Left ventricle myocardium inferior (tissue), 1 donor: ENCODE results near the gene NUSAP1. TPM values are rescaled to one million over a fixed set of nuclear protein-coding genes. Genes with fewer than 3 reads are reported as not detected.
"Not testable (repeated sequence)": the region's sequence is repeated elsewhere in the genome, so short reads cannot be mapped to it uniquely, and the experiment has no call there.

ENCODE experiments used
- DNase-seq: peaks from one replicate; pipeline ENCODE4 v3.0.0-alpha.2; 2020
- H3K27ac ChIP-seq: fragments of 200-600 bp; replicated peaks from 2 replicates; pipeline ENCODE4 v1.8.0; 2021
- H3K27me3 ChIP-seq: fragments of 200-600 bp; 2 replicates; pipeline ENCODE4 v1.8.0; 2021; ENCODE audit warnings: low read depth
- H3K36me3 ChIP-seq: fragments of 200-600 bp; 2 replicates; pipeline ENCODE4 v1.8.0; 2021
- H3K4me1 ChIP-seq: fragments of 200-600 bp; 2 replicates; pipeline ENCODE4 v1.8.0; 2021
- H3K4me3 ChIP-seq: fragments of 200-600 bp; 2 replicates; pipeline ENCODE4 v1.8.0; 2021; ENCODE audit warnings: mild to moderate bottlenecking, moderate library complexity
- H3K9me3 ChIP-seq: fragments of 200-600 bp; replicated peaks from 2 replicates; pipeline ENCODE4 v1.8.0; 2021
- CTCF ChIP-seq: fragments of 200-600 bp; IDR thresholded peaks from 2 replicates; pipeline ENCODE4 v1.8.0; 2021; ENCODE audit warnings: antibody characterized with exemption, mild to moderate bottlenecking, borderline replicate concordance
- intact Hi-C: fragments of 100-400 bp; cut with micrococcal nuclease; formaldehyde crosslinking; loops from one replicate; pipeline ENCODE4 v1.11.0; 2022
- total RNA-seq: library from RNA; stranded (reverse); fragmentation: NEBNext Ultra II Directional; extraction: Animal tissue kit (Norgen Biotek cat#: 25700); gene quantifications from one replicate; pipeline ENCODE4 v1.2.1, GENCODE V29; 2021
- donor health status: DM: no; HTN: yes; CAD: no; lungs with severe emphysema.

The NUSAP1 gene
- total RNA-seq, 1 donor from 2014 or later, result 2.6 TPM

- intact Hi-C loops, result no loop called here
- H3K9me3 ChIP-seq, result no peaks in the 10 kb centered on the region
- no peak for TF ChIP-seq CTCF
- H3K27me3 ChIP-seq, result no peaks in the 10 kb centered on the region
- DNase-seq, result no peak
- H3K4me1 ChIP-seq, result peaks cover 5% of the 10 kb centered on the region
- no peak overlapping the region for H3K4me3 ChIP-seq
- H3K27ac ChIP-seq, result no peak overlapping the region
- H3K36me3 ChIP-seq, result peaks cover 43% of the 10 kb centered on the region
Measured at GRCh38 chr15:41301587-41301986, 31.1 kb upstream of the NUSAP1 start.

- Histone ChIP-seq H3K36me3 (peaks cover 16% of the 10 kb centered on the region), H3K9me3 (no peaks in the 10 kb centered on the region), H3K27me3 (no peaks in the 10 kb centered on the region), H3K4me1 (peaks cover 5% of the 10 kb centered on the region), H3K4me3 (no peak overlapping the region), H3K27ac (no peak overlapping the region)
- intact Hi-C loops, result no loop called here
- DNase-seq, result no peak
- TF ChIP-seq CTCF, result no peak
Measured at GRCh38 chr15:41304149-41304770, 28.4 kb upstream of the NUSAP1 start.

- no peak for TF ChIP-seq CTCF
- H3K4me1 ChIP-seq, result no peaks in the 10 kb centered on the region
- DNase-seq, result no peak
- H3K4me3 ChIP-seq, result no peak overlapping the region
- no peaks in the 10 kb centered on the region for H3K27me3 ChIP-seq
- H3K27ac ChIP-seq, result no peak overlapping the region
- H3K9me3 ChIP-seq, result no peaks in the 10 kb centered on the region
- intact Hi-C loops, result no loop called here
- H3K36me3 ChIP-seq, result peaks cover 5% of the 10 kb centered on the region
Measured at GRCh38 chr15:41307679-41308078, 25.0 kb upstream of the NUSAP1 start.

GRCh38 chr15:41309226-41309905, 23.3 kb upstream of the NUSAP1 start:
- Histone ChIP-seq H3K36me3 (peaks cover 9% of the 10 kb centered on the region), H3K4me3 (no peak overlapping the region), H3K27ac (no peak overlapping the region), H3K27me3 (no peaks in the 10 kb centered on the region), H3K4me1 (no peaks in the 10 kb centered on the region), H3K9me3 (no peaks in the 10 kb centered on the region)
- no peak for DNase-seq
- TF ChIP-seq CTCF, result no peak
- intact Hi-C loops, result no loop called here

DNA sequence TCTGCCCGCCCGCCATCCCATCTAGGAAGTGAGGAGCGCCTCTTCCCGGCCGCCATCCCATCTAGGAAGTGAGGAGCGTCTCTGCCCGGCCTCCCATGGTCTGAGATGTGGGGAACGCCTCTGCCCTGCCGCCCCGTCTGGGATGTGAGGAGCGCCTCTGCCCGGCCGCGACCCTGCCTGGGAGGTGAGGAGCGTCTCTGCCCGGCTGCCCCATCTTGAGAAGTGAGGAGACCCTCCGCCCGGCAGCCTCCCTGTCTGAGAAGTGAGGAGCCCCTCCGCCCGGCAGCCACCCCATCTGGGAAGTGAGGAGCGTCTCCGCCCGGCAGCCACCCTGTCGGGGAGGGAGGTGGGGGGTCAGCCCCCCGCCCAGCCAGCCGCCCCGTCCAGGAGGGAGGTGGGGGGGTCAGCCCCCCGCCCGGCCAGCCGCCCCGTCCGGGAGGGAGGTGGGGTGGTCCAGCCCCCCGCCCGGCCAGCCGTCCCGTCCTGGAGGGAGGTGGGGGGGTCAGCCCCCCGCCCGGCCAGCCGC, 11.8 kb upstream of the NUSAP1 start:
- H3K36me3 ChIP-seq, DNase-seq, H3K9me3 ChIP-seq, H3K27ac ChIP-seq, intact Hi-C loops, H3K27me3 ChIP-seq, H3K4me1 ChIP-seq, H3K4me3 ChIP-seq: not testable (repeated sequence)

DNA sequence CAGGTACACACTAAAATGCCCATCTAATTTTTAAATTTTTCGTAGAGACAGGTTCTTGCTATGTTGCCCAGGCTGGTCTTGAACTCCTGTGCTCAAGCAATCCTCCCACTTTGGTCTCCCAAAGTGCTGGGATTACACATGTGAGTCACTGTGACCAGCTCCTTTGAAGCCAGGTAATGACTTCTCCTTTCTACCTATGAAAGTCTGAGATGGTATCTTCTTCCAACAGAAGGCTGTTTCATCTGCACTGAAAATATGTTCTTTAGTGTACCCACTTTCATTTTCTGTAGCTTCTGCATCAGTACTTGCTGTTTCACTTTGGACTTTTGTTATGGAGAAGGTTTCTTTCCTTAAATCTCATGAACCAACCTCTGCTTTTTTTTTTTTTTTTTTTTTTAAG, 9.1 kb upstream of the NUSAP1 start:
- H3K27me3 ChIP-seq, result no peaks in the 10 kb centered on the region
- no peak overlapping the region for H3K27ac ChIP-seq
- DNase-seq, result no peak
- no peaks in the 10 kb centered on the region for H3K9me3 ChIP-seq
- no peak overlapping the region for H3K4me3 ChIP-seq
- TF ChIP-seq CTCF, result no peak
- no peaks in the 10 kb centered on the region for H3K4me1 ChIP-seq
- intact Hi-C loops, result no loop called here
- no peaks in the 10 kb centered on the region for H3K36me3 ChIP-seq
